Measurements from ENCODE around the gene RNF207.

The RNF207 gene

GRCh38 chr1:6224718-6225117, 18.8 kb downstream of the RNF207 start:
- no peak for DNase-seq (ENCODE audit: extremely low read depth in 1 of 2, low read depth in 1 of 2)

- no peak for DNase-seq (ENCODE audit: extremely low read depth in 1 of 2, low read depth in 1 of 2)
These were observed 19.7 kb downstream of the RNF207 start for GRCh38 chr1:6225651-6226050.

GRCh38 chr1:6233376-6233775, 27.5 kb downstream of the RNF207 start:
- no peak for DNase-seq (ENCODE audit: extremely low read depth in 1 of 2, low read depth in 1 of 2)

- DNase-seq (ENCODE audit: extremely low read depth in 1 of 2, low read depth in 1 of 2): no peak
These were observed 28.8 kb downstream of the RNF207 start for GRCh38 chr1:6234502-6235295.

- DNase-seq (ENCODE audit: extremely low read depth in 1 of 2, low read depth in 1 of 2): no peak
These were observed 29.4 kb downstream of the RNF207 start for GRCh38 chr1:6235296-6235677.

GRCh38 chr1:6237093-6237492, 31.2 kb downstream of the RNF207 start:
- no peak for DNase-seq (ENCODE audit: extremely low read depth in 1 of 2, low read depth in 1 of 2)

- no peak for DNase-seq (ENCODE audit: extremely low read depth in 1 of 2, low read depth in 1 of 2)
These were observed 33.4 kb downstream of the RNF207 start for GRCh38 chr1:6239213-6239752.

- DNase-seq (ENCODE audit: extremely low read depth in 1 of 2, low read depth in 1 of 2): no peak
These were observed 34.2 kb downstream of the RNF207 start for GRCh38 chr1:6239950-6240768.

GRCh38 chr1:6241107-6241886, 35.4 kb downstream of the RNF207 start:
- no peak for DNase-seq (ENCODE audit: extremely low read depth in 1 of 2, low read depth in 1 of 2)

- DNase-seq (ENCODE audit: extremely low read depth in 1 of 2, low read depth in 1 of 2): no peak
These were observed 36.2 kb downstream of the RNF207 start for GRCh38 chr1:6241887-6242740.

- DNase-seq (ENCODE audit: extremely low read depth in 1 of 2, low read depth in 1 of 2): no peak
These were observed 37.3 kb downstream of the RNF207 start for GRCh38 chr1:6243053-6243834.

- no peak for DNase-seq (ENCODE audit: extremely low read depth in 1 of 2, low read depth in 1 of 2)
These were observed 38.1 kb downstream of the RNF207 start, which contains the start of gene HES3 for GRCh38 chr1:6243993-6244392. TSS of gene HES3 (plus strand) at chr1:6244179. CDS start at chr1:6244366, 187 bp downstream.

GRCh38 chr1:6244401-6245049, 38.6 kb downstream of the RNF207 start:
- no peak for DNase-seq (ENCODE audit: extremely low read depth in 1 of 2, low read depth in 1 of 2)

GRCh38 chr1:6245086-6245868, 39.4 kb downstream of the RNF207 start:
- DNase-seq (ENCODE audit: extremely low read depth in 1 of 2, low read depth in 1 of 2): peak; percentile 54 to 69

- no peak for DNase-seq (ENCODE audit: extremely low read depth in 1 of 2, low read depth in 1 of 2)
These were observed 40.1 kb downstream of the RNF207 start for GRCh38 chr1:6245869-6246496.

- DNase-seq (ENCODE audit: extremely low read depth in 1 of 2, low read depth in 1 of 2): peak; percentile 50 to 70
These were observed 40.9 kb downstream of the RNF207 start for GRCh38 chr1:6246497-6247467.

Data from activated CD8-positive, alpha-beta memory T cell treated with anti-CD3 and anti-CD28 coated beads for 1 hour (primary cell).